SK-N-SH (cell line): ENCODE results near the gene TTC17. TPM values are rescaled to one million over a fixed set of nuclear protein-coding genes. Genes with fewer than 3 reads are reported as not detected.
A peak's percentile ranks its signal among the peaks of the same experiment; 100 is the strongest.

Source experiments
- CTCF ChIA-PET: fragments of 300-600, 350-600 bp; formaldehyde crosslinking; extraction: SDS; loops from one replicate; lab custom pipeline; 2021; lab: Yijun Ruan, JAX
- POLR2A ChIA-PET: fragments of 350-600 bp; sonication (Branson Sonifier 250); formaldehyde crosslinking; extraction: SDS; loops from one replicate; lab custom pipeline; 2020; ENCODE audit warnings: antibody characterized with exemption, inconsistent platforms; lab: Yijun Ruan, JAX
- DNase-seq: peaks from one replicate; pipeline ENCODE4 v3.0.0; 2012
- H2AFZ ChIP-seq: fragments of 200-600 bp; sonication (generic); 2 replicates; pipeline ENCODE4 v1.8.1; 2016; ENCODE audit warnings: antibody characterized with exemption, mild to moderate bottlenecking, low read depth
- H3F3A ChIP-seq: fragments of 200-600 bp; sonication (generic); replicated peaks from 2 replicates; pipeline ENCODE3; 2016; ENCODE audit warnings: antibody characterized with exemption, mild to moderate bottlenecking; ENCODE audit not compliant: insufficient read depth
- H3K27ac ChIP-seq, 2 experiments: fragments of 200-500 bp in 1 of 2; fragments of 200-600 bp in 1 of 2; sonication (Bioruptor generic) in 1 of 2; sonication (generic), shearing (Covaris generic) in 1 of 2; 2 replicates each; pipeline versions ENCODE4 v1.5.1 to v1.6.1; 2014 to 2016; ENCODE audit warnings: low read depth in 2 of 2, inconsistent platforms in 1 of 2, low read length in 1 of 2, mild to moderate bottlenecking in 1 of 2, mixed read lengths in 1 of 2
- H3K27me3 ChIP-seq: fragments of 200-600 bp; sonication (generic), shearing (Covaris generic); 2 replicates; pipeline ENCODE4 v1.6.1; 2016; ENCODE audit warnings: mixed run types; ENCODE audit not compliant: insufficient read depth
- H3K36me3 ChIP-seq, 2 experiments: fragments of 200-500 bp in 1 of 2; fragments of 200-600 bp in 1 of 2; sonication (Bioruptor generic) in 1 of 2; sonication (generic) in 1 of 2; replicated peaks in 1 of 2; 2 replicates each; pipeline versions ENCODE3 to v1.5.1; 2014 to 2016; ENCODE audit warnings: low read length in 1 of 2, mild to moderate bottlenecking in 1 of 2; ENCODE audit not compliant: insufficient read depth in 2 of 2, control insufficient read depth in 1 of 2
- H3K4me1 ChIP-seq, 2 experiments: fragments of 200-500 bp in 1 of 2; fragments of 200-600 bp in 1 of 2; sonication (Bioruptor generic) in 1 of 2; sonication (generic), shearing (Covaris generic) in 1 of 2; 2 replicates each; pipeline versions ENCODE4 v1.5.1 to v1.6.1; 2014 to 2016; ENCODE audit warnings: low read depth in 1 of 2, low read length in 1 of 2, mixed run types in 1 of 2; ENCODE audit not compliant: insufficient read depth in 2 of 2, control insufficient read depth in 1 of 2
- H3K4me2 ChIP-seq: fragments of 200-600 bp; sonication (generic), shearing (Covaris generic); 2 replicates; pipeline ENCODE4 v1.6.1; 2017; ENCODE audit warnings: mixed run types
- H3K4me3 ChIP-seq, 2 experiments: fragments of 200-500 bp in 1 of 2; fragments of 200-600 bp in 1 of 2; sonication (Bioruptor generic) in 1 of 2; sonication (generic), shearing (Covaris generic) in 1 of 2; 2 replicates each; pipeline versions ENCODE4 v1.5.1 to v1.8.1; 2014 to 2016; ENCODE audit warnings: low read depth in 2 of 2, inconsistent platforms in 1 of 2, low read length in 1 of 2, mild to moderate bottlenecking in 1 of 2, mixed read lengths in 1 of 2, moderate library complexity in 1 of 2
- H3K79me2 ChIP-seq: fragments of 200-600 bp; sonication (generic); 2 replicates; pipeline ENCODE4 v1.8.1; 2017; ENCODE audit warnings: mild to moderate bottlenecking; ENCODE audit not compliant: insufficient read depth
- H3K9ac ChIP-seq: fragments of 200-600 bp; sonication (generic); 2 replicates; pipeline ENCODE4 v1.6.1; 2017; ENCODE audit warnings: mixed run types
- H3K9me2 ChIP-seq: fragments of 200-600 bp; sonication (generic); 2 replicates; pipeline ENCODE4 v1.6.1; 2017; ENCODE audit warnings: mixed run types
- H3K9me3 ChIP-seq: fragments of 200-600 bp; sonication (generic); 2 replicates; pipeline ENCODE4 v1.6.1; 2017; ENCODE audit warnings: mixed run types, mild to moderate bottlenecking, moderate library complexity
- H4K20me1 ChIP-seq: fragments of 200-600 bp; sonication (generic); 2 replicates; pipeline ENCODE4 v1.6.1; 2017; ENCODE audit warnings: mild to moderate bottlenecking, mixed run types; ENCODE audit not compliant: insufficient read depth
- CTCF ChIP-seq: fragments of 200-600 bp; sonication (generic); IDR thresholded peaks from 2 replicates; pipeline ENCODE4 v1.6.1; 2017; ENCODE audit warnings: antibody characterized with exemption, mild to moderate bottlenecking, moderate library complexity
- EZH2phosphoT487 ChIP-seq: fragments of 200-600 bp; sonication (generic); IDR thresholded peaks from 2 replicates; pipeline ENCODE4 v1.6.1; 2017; ENCODE audit warnings: low read depth, mixed run types, mild to moderate bottlenecking, antibody characterized with exemption, moderate library complexity, borderline replicate concordance
- FOXJ3 ChIP-seq: sonication (generic); formaldehyde crosslinking; IDR thresholded peaks from 2 replicates; pipeline ENCODE4 v1.5.1; 2020; ENCODE audit warnings: mild to moderate bottlenecking, missing genetic modification reagents
- GATA2 ChIP-seq: sonication (generic); formaldehyde crosslinking; IDR thresholded peaks from 2 replicates; pipeline ENCODE4 v1.5.0; 2020; ENCODE audit warnings: mild to moderate bottlenecking, missing genetic modification reagents
- MXI1 ChIP-seq: IDR thresholded peaks from 2 replicates; pipeline ENCODE4 v1.6.1; 2012; ENCODE audit warnings: mild to moderate bottlenecking, low read depth, low read length, improper control_type of control experiment
- NFIC ChIP-seq: IDR thresholded peaks from 2 replicates; pipeline ENCODE4 v1.4.0; 2012; ENCODE audit warnings: borderline replicate concordance
- RAD21 ChIP-seq: IDR thresholded peaks from 2 replicates; pipeline ENCODE4 v1.6.1; 2012; ENCODE audit warnings: mild to moderate bottlenecking, low read length
- RCOR1 ChIP-seq: fragments of 150-350 bp; IDR thresholded peaks from 2 replicates; pipeline ENCODE4 v1.6.1; 2017; ENCODE audit warnings: antibody characterized with exemption, low read length
- REST ChIP-seq: IDR thresholded peaks from 2 replicates; pipeline ENCODE4 v1.6.1; 2012; ENCODE audit warnings: mild to moderate bottlenecking, low read depth, low read length, moderate library complexity
- RXRA ChIP-seq: IDR thresholded peaks from 2 replicates; pipeline ENCODE4 v1.4.0; 2012; ENCODE audit warnings: low read depth, mild to moderate bottlenecking, borderline replicate concordance
- SIN3A ChIP-seq: IDR thresholded peaks from 2 replicates; pipeline ENCODE4 v1.6.1; 2012; ENCODE audit warnings: low read depth, mild to moderate bottlenecking, low read length, moderate library complexity, borderline replicate concordance
- ZBTB33 ChIP-seq: IDR thresholded peaks from 2 replicates; pipeline ENCODE4 v1.4.0; 2012; ENCODE audit warnings: low read depth, borderline replicate concordance
- whole genome bisulfite sequencing: methylation state at CpG from one replicate; pipeline ENCODE4 v1.1.6; 2017; ENCODE audit warnings: low lambda C conversion rate; 5-methylcytosine and 5-hydroxymethylcytosine counted together
- polyA plus RNA-seq, 3 experiments: library from polyadenylated mRNA; depleted of rRNA; stranded (reverse); fragments of >200 nt; gene quantifications; 2 replicates each; pipeline ENCODE4 v1.2.3, GENCODE V29; 2012
- TF ChIP-seq, protein P1 (sequence below): fragments of 150-350 bp; IDR thresholded peaks from 2 replicates; pipeline ENCODE4 v1.6.1; 2016; ENCODE audit warnings: mild to moderate bottlenecking, low read depth, low read length

TTC17 gene
- polyA plus RNA-seq, 1 of the 3 experiments (the other 2 are of a cell fraction), result 66.0 TPM

GRCh38 chr11:43358279-43358800 is 380 bp upstream of the TTC17 start (continued):
- TF ChIP-seq REST, result peak; percentile 59; the same call in 1 of the 2 replicates
- TF ChIP-seq RCOR1, result no peak
- no peak for TF ChIP-seq GATA2 (CRISPR knock-in tag)
- no peak for TF ChIP-seq NFIC
- TF ChIP-seq, protein P1, sequence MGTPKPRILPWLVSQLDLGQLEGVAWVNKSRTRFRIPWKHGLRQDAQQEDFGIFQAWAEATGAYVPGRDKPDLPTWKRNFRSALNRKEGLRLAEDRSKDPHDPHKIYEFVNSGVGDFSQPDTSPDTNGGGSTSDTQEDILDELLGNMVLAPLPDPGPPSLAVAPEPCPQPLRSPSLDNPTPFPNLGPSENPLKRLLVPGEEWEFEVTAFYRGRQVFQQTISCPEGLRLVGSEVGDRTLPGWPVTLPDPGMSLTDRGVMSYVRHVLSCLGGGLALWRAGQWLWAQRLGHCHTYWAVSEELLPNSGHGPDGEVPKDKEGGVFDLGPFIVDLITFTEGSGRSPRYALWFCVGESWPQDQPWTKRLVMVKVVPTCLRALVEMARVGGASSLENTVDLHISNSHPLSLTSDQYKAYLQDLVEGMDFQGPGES, result no peak
- TF ChIP-seq RAD21, result no peak
- TF ChIP-seq FOXJ3 (CRISPR knock-in tag), result no peak
- TF ChIP-seq EZH2phosphoT487, result no peak
- TF ChIP-seq, all 33 proteins: peak for 5

- peak; percentile 51 for DNase-seq
- Histone ChIP-seq H3K27ac (peak overlapping the region; percentile 75 to 93), H3K27me3 (no peaks in the 10 kb centered on the region), H3K9me2 (no peaks in the 10 kb centered on the region), H4K20me1 (peaks cover 41% of the 10 kb centered on the region), H3K9me3 (no peaks in the 10 kb centered on the region), H3F3A (no peaks in the 10 kb centered on the region), H3K4me3 (peak overlapping the region; percentile 97 to 99), H3K4me1 (peaks cover 16 to 18% of the 10 kb centered on the region in 2 experiments; a peak in 3 of 4 replicates), H3K36me3 (peaks cover 0 to 5% of the 10 kb centered on the region in 2 experiments), H3K9ac (peak overlapping the region; percentile 87), H3K4me2 (peak overlapping the region; percentile 86), H2AFZ (peak overlapping the region; percentile 66; the same call in 1 of the 2 replicates), H3K79me2 (peaks cover 56% of the 10 kb centered on the region)
- CTCF ChIA-PET, result interaction anchor here (1.5 to 2.1 kb wide), 2 partner anchors 48 to 60 kb away, joined by 5 to 11 read pairs; partner anchors contain the start of gene API5
- 0% methylated on average over 7 of the region's 14 CpGs for WGBS
- no peak for TF ChIP-seq CTCF
- no peak for TF ChIP-seq RXRA
- peak; percentile 79 for TF ChIP-seq MXI1
- TF ChIP-seq SIN3A, result peak; percentile 45; the same call in 1 of the 2 replicates
- TF ChIP-seq ZBTB33, result no peak
- POLR2A ChIA-PET, result interaction anchor here (0.6 to 1.8 kb wide), 3 partner anchors 47 to 772 kb away, joined by 3 to 9 read pairs (median 3); partner anchors contain the start of gene API5
Observed at GRCh38 chr11:43359422-43359818, 700 bp downstream of the TTC17 start.
